Astrocyte (in vitro differentiated cells and primary cell): ENCODE measurements around the gene PLD5.

Experiments
- CTCF ChIP-seq: IDR thresholded peaks from 2 replicates; pipeline ENCODE4 v1.5.1; 2011; ENCODE audit warnings: low read depth, mild to moderate bottlenecking, inconsistent platforms, low read length, moderate library complexity; ENCODE audit not compliant: insufficient read depth
- EZH2 ChIP-seq: IDR thresholded peaks from 2 replicates; pipeline ENCODE4 v1.6.1; 2012; ENCODE audit warnings: mild to moderate bottlenecking, low read length, inconsistent platforms; ENCODE audit not compliant: insufficient read depth

- no peak for TF ChIP-seq CTCF
- TF ChIP-seq EZH2, result no peak
Measured at GRCh38 chr1:242524571-242525359, at the start of gene PLD5.
